PFSK-1 (cell line): ENCODE data around the gene CLCN2.

Experiments
- FOXP2 ChIP-seq: optimal IDR thresholded peaks from 2 replicates; pipeline ENCODE3; 2011; ENCODE audit warnings: borderline replicate concordance, control low read depth, inconsistent platforms; ENCODE audit not compliant: insufficient read depth; ENCODE audit errors: extremely low read length, extremely low read depth
- POLR2AphosphoS5 ChIP-seq: IDR thresholded peaks from 2 replicates; pipeline ENCODE4 v1.6.1; 2012; ENCODE audit warnings: low read depth, mild to moderate bottlenecking, control low read depth, low read length, moderate library complexity
- SIN3A ChIP-seq: IDR thresholded peaks from 2 replicates; pipeline ENCODE4 v1.6.1; 2012; ENCODE audit warnings: mild to moderate bottlenecking, low read length, moderate library complexity, borderline replicate concordance; ENCODE audit not compliant: insufficient read depth
- TAF1 ChIP-seq: IDR thresholded peaks from 2 replicates; pipeline ENCODE4 v1.6.1; 2012; ENCODE audit warnings: low read length, control low read depth, borderline replicate concordance; ENCODE audit not compliant: insufficient read depth
- TF ChIP-seq, protein P1 (sequence below), 2 experiments: IDR thresholded peaks; 2 replicates each; pipeline versions ENCODE4 v1.6.1 to v1.8.0; 2011 to 2012; ENCODE audit warnings: low read depth in 2 of 2, low read length in 2 of 2, control low read depth in 1 of 2, inconsistent platforms in 1 of 2, mild to moderate bottlenecking in 1 of 2, moderate library complexity in 1 of 2; ENCODE audit not compliant: insufficient read depth in 1 of 2

Gene CLCN2

DNA sequence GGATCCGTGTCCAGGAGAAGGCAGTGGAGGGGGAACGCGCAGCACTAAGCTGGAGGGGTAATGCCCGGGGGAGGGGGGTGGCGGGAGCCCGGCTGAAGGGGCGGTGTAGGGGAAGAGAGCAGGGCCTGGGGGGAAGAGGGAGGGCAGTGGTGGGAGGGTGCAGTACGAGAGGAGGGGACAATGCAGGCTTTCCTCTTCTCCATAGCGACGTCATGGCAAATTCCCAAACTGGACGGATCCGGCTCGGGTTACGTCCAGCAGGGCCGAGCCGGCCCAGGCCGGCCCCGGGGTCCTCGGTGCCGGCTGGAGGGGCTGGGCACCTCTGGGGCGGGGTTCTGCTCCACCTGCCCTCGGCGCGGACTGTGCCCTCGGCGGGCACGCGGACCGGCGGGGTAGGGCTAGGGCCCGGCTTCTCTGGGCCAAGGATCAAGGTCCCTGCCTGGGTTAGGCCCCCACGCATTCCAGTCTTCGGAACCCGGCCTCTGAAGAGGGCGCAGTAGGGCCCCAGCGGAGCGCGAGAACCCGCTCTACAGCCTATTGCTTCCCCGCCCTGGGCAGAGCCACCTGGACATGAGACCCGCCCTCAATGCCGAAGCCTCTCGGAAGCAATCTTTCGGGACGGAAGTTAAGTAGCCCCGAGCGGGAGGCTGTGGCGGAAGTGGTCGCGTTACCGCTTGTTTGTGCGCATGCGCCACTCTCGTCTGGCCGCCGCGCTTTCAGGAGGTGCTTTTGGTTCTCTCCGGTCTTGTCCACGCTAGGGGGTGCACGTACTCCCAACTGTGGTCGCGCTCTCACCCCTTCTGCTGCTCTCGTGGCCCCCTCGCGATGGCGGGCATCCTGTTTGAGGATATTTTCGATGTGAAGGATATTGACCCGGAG, 1.5 kb upstream of the CLCN2 start:
- TF ChIP-seq SIN3A (no peak), TAF1 (peak; percentile 59; the same call in 1 of the 2 replicates), POLR2AphosphoS5 (peak; percentile 65), FOXP2 (no peak)
- TF ChIP-seq, protein P1, sequence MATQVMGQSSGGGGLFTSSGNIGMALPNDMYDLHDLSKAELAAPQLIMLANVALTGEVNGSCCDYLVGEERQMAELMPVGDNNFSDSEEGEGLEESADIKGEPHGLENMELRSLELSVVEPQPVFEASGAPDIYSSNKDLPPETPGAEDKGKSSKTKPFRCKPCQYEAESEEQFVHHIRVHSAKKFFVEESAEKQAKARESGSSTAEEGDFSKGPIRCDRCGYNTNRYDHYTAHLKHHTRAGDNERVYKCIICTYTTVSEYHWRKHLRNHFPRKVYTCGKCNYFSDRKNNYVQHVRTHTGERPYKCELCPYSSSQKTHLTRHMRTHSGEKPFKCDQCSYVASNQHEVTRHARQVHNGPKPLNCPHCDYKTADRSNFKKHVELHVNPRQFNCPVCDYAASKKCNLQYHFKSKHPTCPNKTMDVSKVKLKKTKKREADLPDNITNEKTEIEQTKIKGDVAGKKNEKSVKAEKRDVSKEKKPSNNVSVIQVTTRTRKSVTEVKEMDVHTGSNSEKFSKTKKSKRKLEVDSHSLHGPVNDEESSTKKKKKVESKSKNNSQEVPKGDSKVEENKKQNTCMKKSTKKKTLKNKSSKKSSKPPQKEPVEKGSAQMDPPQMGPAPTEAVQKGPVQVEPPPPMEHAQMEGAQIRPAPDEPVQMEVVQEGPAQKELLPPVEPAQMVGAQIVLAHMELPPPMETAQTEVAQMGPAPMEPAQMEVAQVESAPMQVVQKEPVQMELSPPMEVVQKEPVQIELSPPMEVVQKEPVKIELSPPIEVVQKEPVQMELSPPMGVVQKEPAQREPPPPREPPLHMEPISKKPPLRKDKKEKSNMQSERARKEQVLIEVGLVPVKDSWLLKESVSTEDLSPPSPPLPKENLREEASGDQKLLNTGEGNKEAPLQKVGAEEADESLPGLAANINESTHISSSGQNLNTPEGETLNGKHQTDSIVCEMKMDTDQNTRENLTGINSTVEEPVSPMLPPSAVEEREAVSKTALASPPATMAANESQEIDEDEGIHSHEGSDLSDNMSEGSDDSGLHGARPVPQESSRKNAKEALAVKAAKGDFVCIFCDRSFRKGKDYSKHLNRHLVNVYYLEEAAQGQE (IDR thresholded peaks at IDR 0.05; ENCODE audit: insufficient read depth in 1 of 2, low read depth in 2 of 2, low read length in 2 of 2): no peak

DNA sequence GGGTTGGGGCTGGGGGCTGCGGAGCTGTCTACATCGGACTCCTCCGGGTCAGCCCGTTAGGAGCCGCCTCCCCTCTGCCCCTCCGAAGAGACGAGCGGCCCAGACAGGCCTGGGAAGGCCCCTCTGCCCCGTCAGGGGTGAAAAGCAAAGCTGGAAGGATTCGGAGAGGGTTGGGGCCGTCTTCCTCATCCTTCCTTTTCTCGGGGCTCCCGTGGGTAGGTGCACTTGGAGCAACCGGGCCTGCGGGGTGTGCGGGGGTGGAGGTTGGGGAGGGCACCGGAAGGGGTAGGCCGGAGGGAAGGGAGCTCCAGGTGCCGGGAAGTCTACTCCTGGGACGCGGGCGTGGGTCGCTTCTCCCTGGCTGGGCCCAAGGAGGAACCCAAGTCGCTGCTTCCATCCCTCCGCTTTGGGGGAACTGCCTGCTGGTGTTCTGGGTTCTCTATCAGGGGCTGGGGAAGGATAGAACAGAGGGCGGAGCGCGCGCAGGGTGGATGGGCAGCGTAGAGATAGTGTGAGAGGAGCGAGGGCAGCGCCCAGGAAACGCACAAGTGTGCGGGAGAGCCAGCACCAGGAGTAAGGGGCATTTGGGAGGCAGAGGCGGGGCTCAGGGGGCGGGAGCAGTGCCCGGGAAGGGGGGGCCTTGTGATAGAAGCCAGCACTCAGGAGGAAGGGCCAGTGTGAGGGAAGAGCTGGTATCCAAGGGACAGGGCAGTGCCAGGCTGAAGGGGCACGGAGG, 695 bp upstream of the CLCN2 start:
- TF ChIP-seq FOXP2 (no peak), POLR2AphosphoS5 (no peak)

DNA sequence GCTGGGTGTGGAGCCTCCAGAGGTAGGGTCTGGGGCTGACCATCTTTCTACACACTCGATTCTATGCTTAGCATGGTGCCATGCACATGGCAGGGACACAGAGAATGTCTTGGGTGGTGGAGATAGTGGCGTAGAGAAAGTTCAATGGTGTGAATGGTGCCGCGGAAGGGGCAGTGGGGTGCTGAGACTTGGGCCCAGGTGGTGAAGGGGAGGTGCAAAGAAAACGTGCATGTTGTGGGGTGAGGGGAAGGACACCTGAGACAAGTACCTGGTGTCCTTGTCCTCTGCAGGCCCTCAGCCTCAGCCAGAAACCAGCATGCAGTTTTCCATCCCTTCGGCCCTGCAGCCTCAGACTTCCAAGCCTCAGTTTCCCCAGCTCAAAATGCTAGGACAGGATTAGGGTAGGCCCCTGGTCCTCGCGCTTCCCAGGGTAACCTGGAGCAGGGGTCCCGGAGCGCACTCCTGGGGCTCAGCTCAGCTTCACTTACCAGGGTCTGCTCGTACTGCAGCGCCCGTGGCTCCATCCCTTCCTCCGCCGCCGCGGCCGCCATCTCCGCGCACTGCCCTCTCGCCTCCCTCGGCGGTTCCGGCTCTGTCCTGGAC, 375 bp downstream of the CLCN2 start:
- TF ChIP-seq FOXP2: no peak
- TF ChIP-seq TAF1: no peak
- TF ChIP-seq, protein P1 (IDR thresholded peaks at IDR 0.05; ENCODE audit: insufficient read depth in 1 of 2, low read depth in 2 of 2, low read length in 2 of 2): no peak
- no peak for TF ChIP-seq SIN3A
- no peak; the same call in 1 of the 2 replicates for TF ChIP-seq POLR2AphosphoS5

DNA sequence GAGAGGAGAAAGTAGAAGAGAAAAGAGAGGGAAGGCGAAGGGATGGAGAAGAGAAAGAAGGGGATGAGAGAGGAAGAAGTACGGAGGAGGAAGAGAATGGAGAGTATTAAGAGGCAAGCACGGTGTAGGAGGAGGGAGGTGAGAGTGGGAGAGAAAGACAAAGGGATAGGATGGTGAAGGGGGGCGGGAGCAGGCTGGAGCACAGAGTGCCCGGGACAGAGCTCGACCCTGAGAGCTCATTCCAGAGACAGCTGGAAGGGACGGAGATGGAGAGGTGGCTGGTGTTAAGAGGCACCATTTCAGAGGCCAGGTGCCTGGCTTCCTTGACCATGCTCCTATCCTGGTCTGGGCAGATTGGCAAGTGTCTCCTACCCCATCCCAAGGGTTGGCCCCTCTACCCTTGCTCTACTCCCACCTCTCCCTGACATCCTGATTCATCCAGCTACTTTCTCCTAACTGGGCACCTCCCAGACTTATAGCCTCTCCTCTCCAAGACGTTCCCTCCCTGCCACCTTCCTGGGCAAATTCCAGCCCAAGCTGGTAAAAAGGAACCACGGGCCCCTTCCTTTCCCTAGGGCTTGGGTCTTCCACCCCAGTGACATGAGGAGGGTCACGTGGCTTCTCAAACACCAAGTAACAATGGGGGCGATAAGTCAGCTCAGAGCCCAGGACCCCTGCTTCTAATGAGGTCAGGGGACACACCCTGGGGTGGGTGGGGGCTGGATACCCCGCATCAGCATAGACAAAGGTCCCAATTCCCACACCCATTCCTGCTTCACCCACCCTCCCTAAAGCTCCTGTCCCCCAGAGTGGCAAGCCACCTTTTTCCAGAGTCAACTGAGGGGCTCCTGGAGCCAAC, 1.1 kb downstream of the CLCN2 start:
- TF ChIP-seq FOXP2: no peak
- TF ChIP-seq, protein P1 (IDR thresholded peaks at IDR 0.05; ENCODE audit: insufficient read depth in 1 of 2, low read depth in 2 of 2, low read length in 2 of 2): no peak
- no peak for TF ChIP-seq POLR2AphosphoS5

DNA sequence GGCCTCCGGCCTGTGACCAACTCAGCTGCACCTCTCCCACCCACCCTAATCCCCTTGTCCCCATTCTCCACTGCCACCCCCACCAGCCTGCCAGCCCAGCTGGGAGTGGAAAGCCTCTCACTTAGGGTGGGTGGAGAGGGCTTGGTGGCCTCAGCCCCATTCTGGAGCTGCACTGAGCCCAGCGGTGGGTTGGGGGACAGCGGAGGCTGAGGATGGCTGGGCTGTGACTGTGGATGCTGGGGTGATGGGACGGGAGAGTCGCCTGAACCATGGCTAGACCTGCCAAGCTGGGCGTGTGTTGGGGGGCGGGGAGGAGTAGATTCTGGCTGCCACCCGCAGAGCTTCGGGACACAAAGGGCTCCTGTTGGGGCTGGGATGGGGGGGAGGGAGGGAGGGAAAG, 1.8 kb downstream of the CLCN2 start:
- no peak for TF ChIP-seq TAF1
- TF ChIP-seq POLR2AphosphoS5: no peak
- TF ChIP-seq SIN3A: no peak
- TF ChIP-seq, protein P1 (IDR thresholded peaks at IDR 0.05; ENCODE audit: insufficient read depth in 1 of 2, low read depth in 2 of 2, low read length in 2 of 2): no peak
- TF ChIP-seq FOXP2: no peak
